NCI-H1048 (cell line): ENCODE results near the gene TOR4A.

ENCODE experiments used
- DNase-seq: peaks from one replicate; lab custom pipeline; 2025; lab: John Stamatoyannopoulos, UW

TOR4A gene

DNA sequence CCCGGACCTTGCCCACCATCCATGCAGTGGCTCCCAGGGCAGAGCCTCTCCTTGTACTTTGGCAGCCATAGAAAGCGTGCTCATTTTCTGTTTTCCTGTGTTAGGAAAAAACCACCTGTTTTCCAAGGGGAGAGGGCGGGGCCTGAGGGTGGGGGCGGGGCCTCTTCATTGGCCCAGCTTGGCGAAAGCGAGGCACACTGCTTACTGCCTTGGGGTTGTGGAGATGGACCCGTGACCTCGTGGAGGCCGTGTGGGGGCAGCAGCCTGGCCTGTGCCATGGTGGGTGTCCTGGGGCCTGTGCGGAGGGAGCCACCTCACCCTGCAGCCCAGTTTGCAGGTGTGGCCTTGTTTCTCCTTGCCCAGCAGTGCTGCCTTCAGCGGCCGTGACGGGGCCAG, 4.4 kb upstream of the TOR4A start:
- no peak for DNase-seq

GRCh38 chr9:137273611-137274320, 3.8 kb upstream of the TOR4A start:
- DNase-seq = no peak

- DNase-seq = no peak
These were observed 2.3 kb upstream of the TOR4A start for GRCh38 chr9:137275203-137275587.

DNA sequence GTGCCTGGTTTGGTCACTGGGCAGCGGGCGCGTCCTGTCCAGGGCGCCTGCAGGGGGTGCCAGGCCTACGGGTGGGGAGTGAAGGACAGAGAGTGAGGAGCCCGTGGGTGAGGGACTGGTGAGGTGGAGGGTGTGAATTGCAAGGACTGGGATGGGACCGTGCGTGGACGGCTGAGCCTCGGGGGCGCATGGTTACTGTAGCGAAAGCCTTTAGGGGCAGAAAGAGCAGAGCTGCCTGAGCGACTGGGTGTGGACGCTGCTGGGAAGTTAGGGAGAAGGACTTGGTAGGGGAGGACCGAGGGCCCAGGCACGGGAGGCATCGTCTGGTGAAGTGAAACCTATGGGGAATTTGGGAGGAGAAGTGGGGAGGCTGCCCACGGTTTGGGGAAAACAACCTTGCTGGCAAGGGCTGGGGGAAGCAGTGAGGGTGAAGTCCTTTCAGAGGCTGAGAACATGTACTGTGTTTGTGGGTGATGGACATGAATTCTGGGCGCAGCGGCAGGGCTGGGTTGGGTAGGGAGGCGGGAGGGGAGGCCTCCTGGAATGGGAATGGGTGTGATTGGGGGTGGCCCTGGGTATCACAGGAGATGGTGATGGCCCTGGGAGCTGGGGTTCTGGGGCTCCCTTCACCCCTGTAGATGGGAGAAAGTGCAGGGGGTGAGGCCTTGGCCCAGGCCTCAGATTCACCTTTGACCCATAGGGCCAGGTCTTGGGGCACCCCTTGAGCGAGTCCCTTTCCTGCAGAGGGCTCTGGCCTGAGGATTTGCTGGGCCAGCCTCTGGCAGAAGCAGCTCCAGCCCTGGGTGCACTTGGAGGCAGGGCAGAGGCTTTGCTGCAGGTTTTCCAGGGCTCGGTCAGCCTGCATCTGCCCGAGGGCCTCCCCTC, 1.7 kb upstream of the TOR4A start:
- DNase-seq = no peak

DNA sequence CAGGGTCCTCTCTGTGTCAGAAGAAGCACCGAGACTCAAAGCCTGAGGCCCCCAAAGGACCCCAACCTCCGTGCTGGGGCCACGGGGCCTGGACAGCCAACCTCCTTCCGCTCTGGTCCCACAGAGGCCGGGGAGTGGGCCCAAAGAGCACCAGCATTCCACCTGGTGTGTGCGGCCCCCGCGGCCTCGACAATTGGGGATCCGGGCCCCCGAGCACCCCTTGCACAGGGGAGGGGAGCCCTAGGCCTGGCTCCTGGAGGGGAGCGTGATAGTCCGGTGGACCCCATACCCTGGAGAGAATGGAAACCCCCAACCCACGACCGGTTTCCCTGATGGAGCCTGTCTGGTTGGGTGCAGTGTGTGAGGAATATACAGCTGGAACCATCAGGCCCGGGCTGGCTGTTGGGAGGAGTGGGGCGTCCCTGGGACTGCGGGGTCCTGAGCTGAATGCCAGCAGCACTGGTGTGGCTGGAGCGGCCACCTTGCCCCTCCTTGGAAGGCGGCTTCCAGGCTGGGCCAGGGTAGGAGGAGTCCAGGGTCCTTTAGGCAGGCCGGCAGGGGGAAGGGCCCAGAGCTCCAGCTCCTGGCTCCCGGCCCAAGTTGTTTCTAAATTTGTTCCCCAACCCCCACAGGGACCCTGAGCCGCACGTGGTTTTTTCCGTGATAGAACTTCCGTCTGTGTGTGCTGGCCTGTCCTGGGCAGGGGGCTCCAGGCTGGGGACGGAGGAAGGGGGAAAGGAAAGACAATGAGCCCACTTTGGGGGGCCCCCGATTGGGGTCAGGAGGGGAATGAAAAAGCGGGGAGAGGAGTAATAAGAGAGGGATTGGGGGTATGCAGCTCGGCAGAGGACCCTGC, 825 bp upstream of the TOR4A start:
- no peak for DNase-seq

GRCh38 chr9:137278061-137278701, 655 bp downstream of the TOR4A start:
- no peak for DNase-seq

GRCh38 chr9:137278721-137279711, 1.5 kb downstream of the TOR4A start:
- no peak for DNase-seq

GRCh38 chr9:137279741-137280473, 2.4 kb downstream of the TOR4A start:
- no peak for DNase-seq

GRCh38 chr9:137280474-137281344, 3.2 kb downstream of the TOR4A start:
- DNase-seq = no peak

DNA sequence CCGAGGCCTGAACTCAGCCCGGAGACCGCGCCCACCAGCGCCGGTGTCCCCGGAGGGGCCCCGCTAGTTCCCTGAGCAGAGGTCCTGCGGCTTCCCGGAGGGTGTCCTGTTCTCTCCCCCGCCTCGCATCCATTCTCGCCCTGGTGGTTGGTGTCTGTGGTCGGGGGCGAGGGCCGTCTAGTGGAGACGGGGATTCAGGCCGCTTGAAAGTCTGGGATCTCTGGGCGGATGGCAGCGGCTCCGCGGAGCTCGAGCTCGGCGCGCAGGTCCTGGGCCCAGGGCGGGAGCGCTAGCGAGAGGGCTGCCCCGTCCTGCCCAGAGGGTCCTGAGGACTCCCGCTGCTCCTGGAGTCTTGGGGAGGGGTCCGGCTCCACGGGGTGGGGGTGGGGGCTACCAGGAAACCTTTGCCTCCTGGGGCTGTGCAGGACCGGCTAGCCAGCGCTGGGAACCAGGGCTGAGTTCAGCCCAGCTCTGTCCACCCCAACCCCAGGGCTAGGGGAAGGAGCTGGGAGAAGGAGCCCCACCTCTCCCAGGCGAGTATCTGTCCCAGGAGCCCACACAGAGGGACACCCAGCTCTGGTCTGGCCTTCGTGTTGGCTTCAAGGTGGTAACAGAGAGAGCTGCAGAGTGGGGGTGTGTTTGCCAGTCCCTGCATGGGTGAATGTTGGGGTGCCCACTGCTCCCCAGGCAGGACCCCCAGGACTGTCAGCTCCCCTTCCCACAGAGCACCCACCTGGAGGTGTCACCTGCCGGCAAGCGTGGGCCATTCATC, 4.0 kb downstream of the TOR4A start:
- DNase-seq = no peak

DNA sequence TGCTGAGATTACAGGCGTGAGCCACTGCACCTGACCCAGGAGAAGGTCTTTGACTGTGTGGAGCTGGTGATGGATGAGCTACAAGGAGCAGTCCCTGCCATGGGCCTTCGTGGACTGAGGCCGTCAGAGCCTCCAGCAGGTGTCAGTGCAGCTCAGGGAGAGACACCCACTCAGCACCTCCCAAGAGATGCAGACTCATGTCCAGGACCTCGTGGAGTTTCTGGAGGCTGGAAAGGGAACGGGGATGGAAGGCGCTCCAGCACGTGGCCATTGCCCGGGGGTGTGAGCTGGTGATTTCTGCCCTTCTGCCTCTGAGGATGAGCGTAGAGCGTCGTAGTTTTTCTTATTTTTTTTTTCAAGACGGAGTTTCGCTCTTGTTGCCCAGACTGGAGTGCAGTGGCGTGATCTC, 9.5 kb downstream of the TOR4A start:
- no peak for DNase-seq

GRCh38 chr9:137293094-137293481, 15.6 kb downstream of the TOR4A start:
- DNase-seq = no peak

DNA sequence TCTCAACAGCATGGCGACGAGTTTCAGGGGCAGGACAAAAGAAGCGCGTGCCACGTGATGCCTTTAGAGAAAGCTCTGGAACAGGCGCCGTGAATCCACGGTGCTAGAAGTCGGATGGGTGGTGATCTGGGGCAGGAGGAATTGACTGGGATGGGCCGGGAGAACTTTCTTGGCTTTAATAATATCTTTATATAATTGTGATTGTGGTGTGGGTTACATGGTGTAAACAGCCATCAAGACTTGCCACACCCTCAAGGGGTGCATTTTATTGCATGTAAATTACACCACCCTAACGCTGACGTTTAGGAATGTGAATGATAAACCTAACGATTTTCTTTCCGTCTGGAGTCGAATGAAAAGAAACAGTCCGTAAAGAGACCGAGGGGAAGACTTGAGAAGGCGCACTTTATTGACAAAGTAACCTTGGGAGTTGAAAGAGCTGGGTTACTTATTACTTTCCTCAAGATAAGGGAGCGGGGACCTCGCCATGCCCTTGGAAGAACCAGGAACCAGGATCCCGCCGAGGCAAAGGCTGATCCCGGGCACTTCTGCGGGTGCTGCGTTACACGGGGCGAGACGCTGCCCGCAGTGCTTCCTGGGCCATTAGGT, 16.1 kb downstream of the TOR4A start:
- DNase-seq = no peak

DNA sequence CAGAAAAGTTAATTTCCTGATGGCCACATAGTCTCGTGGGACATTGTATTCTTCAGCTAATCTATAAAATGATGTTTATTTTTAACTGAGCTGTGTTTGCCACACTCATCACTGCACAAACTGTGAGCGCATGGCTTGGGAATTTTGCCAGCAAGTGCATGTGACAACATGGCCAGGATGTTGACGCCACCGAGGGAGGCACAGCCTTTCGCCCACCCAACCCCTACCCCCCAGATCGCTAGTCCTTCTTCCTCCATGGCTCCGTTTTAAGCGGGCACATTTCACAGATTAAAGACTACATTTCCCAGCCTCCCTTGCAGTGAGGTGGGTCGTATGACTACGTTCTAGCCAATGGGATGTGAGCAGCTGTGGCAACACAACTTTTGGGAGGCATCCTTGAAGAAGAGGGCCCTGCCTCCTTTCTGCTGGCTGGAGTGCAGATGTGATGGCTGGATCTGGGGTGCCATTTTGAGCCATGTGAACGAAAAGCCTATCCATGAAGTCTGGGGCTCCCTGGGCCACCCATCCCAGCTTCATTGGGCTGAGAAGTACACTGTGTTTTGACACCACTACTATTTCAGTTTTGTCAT, 16.7 kb downstream of the TOR4A start:
- DNase-seq = no peak

DNA sequence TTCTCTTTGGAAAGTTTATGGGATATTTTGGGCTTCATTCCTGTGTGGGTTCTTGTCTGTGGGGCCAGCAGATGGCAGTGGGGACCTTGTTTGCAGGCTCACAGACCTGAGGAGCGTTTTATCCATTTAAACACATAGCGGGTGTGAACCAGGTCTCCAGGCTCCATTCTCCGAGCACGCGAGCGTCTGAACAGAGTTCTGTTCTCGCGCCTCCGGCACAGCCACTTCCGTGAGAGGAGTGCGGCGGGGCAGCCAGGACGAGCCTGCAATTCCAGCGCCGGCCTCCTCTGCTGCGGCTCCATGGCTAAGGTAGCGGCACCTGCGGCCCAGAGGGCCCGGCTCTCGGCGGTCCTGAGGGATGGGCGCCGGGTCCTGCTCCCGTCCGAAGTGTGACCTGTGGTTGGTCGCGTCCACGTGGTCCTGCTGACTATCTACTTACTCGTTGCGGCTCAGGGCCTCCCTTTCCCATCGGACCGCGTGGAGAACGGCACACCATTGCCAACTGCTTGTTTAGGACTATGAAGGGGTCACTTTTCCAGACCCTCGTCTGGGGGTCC, 17.2 kb downstream of the TOR4A start:
- DNase-seq = no peak

- no peak for DNase-seq
These were observed 17.8 kb downstream of the TOR4A start for GRCh38 chr9:137295238-137295811.
